GM21528 (cell line): ENCODE data around the gene HS6ST1.
"Not testable (repeated sequence)": the region's sequence is repeated elsewhere in the genome, so short reads cannot be mapped to it uniquely, and the experiment has no call there.

Experiments used
- ATAC-seq: cut with Tn5 transposase; IDR thresholded peaks from one replicate; pipeline ENCODE4 v1.9.1; 2021; ENCODE audit warnings: mild to moderate bottlenecking, moderate library complexity; ENCODE audit not compliant: unreplicated experiment, low FRiP score

HS6ST1 gene

DNA sequence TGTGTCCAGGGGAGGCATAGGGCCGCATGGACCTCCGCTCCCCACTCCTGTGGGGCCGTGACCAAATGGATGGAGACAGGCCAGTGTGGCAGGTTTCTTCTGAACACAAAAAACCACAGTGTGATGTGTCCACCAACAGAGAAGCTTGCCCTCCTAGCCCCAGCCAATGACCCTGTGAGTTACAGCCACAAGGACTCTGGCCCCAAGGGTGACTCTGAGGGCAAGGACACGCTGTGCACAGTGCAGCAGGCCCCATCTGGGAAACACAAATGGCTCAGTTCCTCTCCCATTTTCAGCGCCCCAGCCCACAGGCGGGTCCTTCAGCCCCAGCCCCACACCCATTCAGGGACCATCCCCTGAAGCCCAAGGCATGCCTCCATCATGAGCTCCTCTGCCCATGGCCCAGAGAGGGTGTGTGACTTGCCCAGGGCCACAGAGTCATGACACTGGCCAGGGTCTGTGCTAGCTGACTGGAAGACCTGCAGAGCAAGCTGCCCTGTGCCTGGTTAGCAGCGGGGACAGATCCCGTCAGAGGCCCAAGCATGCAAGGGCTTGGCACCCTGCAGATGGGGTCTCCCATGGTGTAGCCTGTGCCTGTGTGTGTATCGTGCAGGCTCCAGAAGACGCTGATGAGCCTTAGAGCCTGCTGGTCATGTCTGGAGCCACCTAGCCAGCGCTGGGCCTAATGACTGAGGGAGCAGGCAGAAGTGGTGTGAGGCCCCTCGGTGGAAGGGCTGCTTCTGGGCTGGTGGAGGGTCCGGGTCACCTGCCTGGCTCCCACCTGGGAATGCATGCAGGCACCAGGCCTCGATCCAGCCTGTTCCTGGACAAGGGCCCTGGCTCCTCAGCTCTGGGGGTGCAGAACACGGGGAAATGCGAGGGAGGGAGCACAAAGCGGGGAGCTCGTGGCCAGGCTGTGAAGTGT is 47.7 kb downstream of the HS6ST1 start:
- no peak for ATAC-seq

- ATAC-seq: no peak
Observed at GRCh38 chr2:128269990-128270671, 48.5 kb downstream of the HS6ST1 start.

DNA sequence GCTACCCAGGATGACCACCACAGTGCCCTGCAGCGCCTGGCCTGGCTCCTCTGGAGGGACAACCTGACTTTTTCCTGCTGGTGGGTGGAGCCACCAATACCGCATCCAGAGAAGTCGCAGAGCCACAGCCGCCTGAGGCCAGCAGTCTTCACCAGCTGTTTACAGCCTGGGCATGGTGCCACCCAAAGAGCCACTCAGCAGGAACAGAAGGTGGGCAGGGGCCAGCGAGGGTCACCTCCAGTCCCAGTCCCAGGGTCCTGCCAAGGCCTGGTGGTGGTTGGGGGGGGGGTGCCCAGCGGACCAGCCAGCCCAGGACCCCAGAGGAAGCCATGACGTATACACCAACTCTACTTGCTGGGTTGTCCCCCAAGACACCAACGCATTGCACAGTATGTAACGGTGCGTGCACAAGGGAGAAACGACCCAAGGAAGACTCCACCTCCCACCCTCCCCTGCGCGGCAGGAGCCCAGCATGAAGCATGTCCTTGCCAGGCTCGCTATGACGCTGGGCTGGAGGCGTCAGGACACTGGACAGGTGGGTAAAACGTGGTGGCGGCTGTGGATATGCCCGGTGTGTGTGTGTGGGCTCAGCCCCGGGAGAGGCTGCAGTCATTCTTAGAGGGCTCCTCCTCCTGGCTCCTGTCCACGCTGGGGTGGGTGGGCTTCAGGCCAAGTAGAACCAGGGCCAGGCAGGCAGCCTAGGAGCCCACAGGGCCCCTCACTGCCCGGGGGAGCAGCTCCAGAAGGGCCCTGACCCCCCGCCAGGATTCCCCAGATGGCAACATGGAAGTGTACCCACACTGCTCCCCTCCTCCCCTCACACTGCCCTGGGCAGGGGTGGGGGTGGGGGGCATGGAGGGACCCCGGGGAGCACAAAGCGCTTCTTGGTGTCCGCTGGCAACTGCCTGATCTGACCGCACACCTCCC is 49.3 kb downstream of the HS6ST1 start:
- ATAC-seq: no peak

DNA sequence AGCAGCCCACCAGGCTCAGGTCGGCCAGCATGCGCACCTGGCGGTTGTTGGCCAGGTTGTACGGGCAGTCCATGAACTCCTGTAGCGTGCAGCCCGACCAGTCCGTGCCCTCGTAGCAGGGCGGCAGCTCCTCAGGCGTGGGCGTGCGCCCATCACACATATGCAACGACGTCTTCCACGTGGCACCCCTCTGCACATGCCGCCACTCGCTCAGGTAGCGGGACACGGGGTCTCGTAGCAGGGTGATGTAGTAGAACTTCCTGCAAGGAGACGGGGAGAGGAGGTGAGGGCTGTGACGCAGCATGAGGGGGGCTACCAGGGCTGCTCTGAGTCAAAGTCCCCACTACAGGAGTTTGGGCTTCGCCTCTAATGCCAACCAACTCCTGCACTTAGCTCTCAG is 50.1 kb downstream of the HS6ST1 start:
- not testable (repeated sequence) for ATAC-seq

GRCh38 chr2:128268145-128268544 is 50.5 kb downstream of the HS6ST1 start:
- ATAC-seq: not testable (repeated sequence)

- ATAC-seq: not testable (repeated sequence)
Observed at GRCh38 chr2:128267649-128268048, 51.0 kb downstream of the HS6ST1 start.

DNA sequence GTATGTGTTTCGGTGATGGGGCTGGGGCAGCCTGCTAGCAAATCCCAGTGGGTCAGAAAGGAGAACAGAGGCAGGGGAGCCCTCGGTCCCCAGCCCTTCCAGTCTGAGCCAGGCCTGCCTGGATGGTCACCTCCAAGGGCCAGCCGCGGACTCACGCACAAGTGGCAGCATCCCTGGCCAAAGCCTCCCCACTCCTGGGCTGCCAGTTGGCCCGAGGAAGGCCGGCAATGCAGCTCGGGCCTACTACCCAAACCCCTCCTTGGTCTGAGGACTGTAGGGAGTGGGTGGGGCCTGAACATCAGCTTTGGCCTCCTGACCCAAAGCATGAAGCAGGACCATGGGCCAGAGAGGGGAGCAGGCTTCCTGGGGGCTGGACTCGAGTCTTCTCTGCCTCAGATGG is 51.5 kb downstream of the HS6ST1 start:
- ATAC-seq: not testable (repeated sequence)

- ATAC-seq: not testable (repeated sequence)
Observed at GRCh38 chr2:128266463-128266862, 52.2 kb downstream of the HS6ST1 start.

DNA sequence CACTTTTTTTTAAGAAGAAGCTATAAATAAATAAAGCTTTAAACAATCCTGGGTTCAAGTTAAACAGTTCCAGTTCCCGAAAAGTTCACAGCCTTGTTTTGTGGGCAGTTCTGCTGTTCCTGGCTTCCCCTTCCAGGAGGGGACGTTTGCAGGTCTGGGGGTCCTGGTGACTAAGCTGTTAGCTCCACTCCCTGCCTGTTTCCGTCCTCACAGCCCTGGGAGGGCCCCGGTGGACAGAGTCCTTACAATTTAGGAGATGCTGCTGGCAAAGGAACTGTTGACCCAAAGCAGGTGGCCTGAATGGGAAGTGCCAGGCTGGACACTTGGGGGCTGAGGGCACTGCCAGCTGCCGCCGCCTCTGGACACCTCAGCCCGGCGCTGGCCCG is 53.1 kb downstream of the HS6ST1 start:
- not testable (repeated sequence) for ATAC-seq

- no peak for ATAC-seq
Observed at GRCh38 chr2:128264881-128265607, 53.6 kb downstream of the HS6ST1 start.

DNA sequence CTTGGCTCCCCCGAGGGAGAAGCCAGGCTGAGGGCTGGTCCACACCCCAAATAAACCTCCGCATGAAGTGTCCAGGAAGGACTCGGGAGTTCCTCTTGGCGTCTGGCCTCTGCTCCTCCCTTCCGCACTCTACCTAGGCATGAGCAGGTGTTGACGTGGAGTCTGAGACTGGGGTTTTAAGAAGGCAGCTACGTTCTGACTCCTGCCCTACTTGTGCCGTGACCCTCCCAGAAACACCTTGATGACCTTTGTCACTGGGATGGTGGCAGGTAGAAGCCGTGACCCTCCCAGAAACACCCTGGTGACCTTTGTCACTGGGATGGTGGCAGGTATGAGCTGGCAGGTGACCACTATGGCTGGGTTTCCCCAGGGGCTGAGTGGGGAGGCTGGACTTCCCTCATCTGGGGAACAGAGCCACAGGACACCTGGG is 54.8 kb downstream of the HS6ST1 start:
- ATAC-seq: no peak

DNA sequence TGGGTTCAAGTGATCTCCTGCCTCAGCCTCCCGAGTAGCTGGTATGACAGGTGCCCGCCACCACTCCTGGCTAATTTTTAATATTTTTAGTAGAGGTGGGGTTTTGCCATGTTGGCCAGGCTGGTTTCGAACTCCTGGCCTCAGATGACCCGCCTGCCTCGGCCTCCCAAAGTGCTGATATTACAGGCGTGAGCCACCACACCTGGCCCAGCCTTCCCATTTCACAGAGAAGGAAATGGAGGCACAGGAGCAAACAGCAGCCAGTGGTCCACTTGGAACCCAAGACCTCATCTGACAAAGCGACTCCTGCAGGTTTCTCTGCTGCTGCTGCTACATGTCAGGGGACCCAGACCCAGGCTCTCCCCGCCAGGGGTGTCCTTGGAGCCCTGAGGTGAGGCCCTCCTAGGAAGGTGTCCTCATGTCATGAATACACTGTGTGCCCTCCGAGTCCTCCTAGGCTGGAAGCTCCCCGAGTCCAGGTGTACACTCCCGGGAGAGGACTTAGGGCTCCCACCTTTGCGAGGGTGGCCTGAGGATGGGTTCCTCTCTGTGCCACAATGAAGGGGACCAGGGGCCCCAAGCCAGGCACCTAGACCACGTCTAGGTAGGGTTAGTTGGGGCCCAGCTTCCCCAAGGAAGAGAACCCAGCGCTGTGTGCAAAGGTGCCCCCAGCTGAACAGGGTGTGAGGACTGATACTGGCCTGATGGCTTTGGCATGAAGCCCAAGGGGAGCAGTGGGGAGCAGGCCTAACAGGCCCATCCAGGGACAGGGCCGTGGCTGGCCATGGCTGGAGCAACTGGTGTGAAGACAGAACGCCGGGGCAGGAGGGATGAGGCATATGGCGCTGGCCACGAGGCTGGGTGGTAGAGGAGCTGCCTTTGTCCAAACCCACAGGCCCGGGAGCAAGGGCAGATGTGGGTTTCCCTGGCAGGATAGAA is 56.1 kb downstream of the HS6ST1 start:
- no peak for ATAC-seq

DNA sequence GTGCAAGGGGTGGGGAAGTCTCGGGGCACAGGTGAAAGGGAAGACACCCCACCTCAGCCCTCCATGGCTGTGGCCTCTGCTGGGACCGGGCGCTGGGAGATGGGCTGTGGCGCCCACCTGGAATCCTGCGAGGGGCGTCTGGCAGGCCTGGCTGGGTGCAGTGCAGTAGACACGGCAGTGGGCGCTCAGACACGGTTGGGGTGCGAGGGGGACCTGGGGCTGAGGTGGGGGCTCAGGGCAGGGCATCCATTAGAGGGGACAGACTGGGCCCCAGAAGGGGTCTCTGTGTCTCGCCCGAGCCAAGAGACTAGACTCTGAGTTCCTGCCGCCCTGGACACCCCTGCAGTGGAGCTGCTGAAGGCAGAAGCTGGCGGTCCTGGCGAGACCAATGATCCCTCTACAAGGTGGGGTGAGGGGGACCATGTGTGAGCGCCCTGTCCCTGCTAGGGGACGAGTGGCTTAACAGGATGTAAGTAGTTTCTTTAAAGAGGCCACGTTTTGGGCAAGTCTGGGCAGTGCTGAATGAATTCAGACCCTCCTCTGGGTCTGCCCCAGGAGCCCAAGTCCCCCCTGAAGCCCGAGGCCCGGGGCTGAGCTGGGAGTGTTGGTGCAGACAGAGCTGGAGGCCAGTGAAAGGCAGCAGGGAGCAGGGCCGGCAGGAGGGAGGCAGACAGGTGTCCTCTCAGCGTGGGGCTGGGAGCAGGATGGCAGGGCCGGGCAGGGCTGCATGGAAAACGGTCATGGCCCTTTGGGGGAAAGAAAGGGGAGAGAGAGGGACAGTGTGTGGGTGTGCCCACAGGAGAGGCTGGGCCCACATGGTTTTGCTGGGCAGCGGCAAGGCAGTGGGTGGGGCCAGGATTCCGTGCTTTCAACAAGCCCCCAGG is 57.2 kb downstream of the HS6ST1 start:
- no peak for ATAC-seq

DNA sequence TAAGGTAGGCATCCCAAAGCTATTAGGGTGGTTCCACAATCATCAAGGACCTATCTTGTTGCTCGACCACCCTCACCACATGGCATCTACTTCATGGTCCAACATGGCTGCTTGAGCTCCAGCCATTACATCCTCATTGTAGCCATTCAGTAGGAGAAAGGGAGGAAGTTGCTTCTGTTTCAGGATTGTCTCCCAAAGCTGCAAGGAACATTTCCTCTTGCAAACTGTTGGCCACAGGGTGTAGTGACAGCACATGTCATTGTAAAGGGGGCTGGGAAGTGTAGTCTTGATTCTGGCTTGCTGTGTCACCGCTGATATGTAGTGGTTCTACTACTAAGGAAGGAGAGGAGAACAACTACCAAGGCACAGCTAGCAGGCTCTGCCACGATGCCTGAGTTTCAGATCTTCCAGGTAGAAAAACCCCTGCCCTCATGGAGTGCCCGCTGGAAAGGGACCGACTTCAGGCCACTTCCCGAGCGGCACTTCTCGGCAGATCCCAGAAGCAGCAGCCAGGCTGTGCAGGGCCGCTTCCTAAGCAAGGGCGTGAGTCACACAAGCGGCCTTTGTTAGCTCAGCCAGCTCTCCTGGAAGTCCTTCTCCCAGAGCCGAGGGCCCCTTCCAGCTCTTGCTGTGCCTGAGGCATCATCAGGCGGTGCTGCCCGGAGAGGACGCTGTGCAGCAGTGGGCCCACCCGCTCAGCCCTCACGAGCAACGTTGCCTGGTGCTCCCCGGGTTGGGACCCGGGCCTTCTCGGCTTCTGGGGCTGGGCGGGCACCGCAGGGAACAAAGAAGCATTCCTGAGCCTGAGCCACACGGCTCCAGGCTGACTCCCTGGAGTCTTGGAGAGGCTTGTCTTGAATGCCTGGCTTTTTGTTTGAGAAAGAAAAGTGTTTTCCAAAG is 58.2 kb downstream of the HS6ST1 start:
- ATAC-seq: no peak

DNA sequence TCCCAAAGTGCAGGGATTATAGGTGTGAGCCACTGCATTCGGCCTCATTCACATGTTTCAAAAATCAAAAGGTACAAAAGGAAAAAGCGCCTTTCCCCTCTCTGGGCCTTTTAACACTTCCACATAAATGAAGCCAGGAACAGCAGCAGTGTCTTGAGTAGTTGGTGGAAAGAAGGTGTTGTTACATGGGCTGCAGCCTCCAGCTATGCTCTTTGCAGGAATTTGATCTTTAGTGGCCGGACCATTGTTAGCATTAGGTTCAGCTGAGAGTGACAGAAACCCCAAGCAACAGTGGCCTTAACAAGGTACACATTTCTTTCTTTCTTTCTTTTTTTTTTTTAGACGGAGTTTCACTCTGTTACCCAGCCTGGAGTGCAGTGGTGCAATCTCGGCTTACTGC is 59.1 kb downstream of the HS6ST1 start:
- ATAC-seq: no peak

DNA sequence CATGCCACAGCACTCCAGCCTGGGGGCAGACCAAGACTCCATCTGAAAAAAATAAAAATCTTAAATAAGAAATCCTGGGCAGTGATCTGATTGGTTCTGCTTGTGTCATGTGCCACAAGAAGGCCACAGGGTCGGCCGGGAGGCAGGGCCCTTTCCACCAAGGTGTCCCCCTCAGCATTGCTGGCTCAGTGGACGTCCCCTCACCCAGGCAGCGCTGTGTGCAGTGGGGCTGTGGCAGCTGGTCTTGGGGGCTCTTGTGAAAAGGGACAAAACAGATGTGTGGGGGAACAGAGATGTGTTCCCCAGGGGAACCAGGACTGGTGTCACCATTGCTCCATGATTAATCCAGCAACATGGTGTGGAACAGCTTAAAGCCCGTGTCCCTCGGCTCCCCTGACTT is 60.5 kb downstream of the HS6ST1 start:
- ATAC-seq: no peak

- ATAC-seq: no peak
Observed at GRCh38 chr2:128252501-128252900, 66.2 kb downstream of the HS6ST1 start.
